Measurements from ENCODE around the gene FILIP1L.

The FILIP1L gene

GRCh38 chr3:99910752-99911290 is 203.5 kb downstream of the FILIP1L start:
- no peak overlapping the region for H3K27ac Mint-ChIP-seq (ENCODE audit: low read depth)
- no peak for DNase-seq (ENCODE audit: low spot score in 2 of 2)
- no peaks in the 10 kb centered on the region for H3K9me3 Mint-ChIP-seq
- ATAC-seq (replicated peaks; ENCODE audit: extremely low read depth, poor library complexity, severe bottlenecking), result no peak
- H3K4me1 Mint-ChIP-seq, result no peaks in the 10 kb centered on the region
- H3K27me3 Mint-ChIP-seq, result no peaks in the 10 kb centered on the region
- H3K4me3 Mint-ChIP-seq, result no peak overlapping the region
- no peaks in the 10 kb centered on the region for H3K36me3 Mint-ChIP-seq (ENCODE audit: insufficient read depth)

GRCh38 chr3:99909714-99910495 is 204.4 kb downstream of the FILIP1L start:
- no peaks in the 10 kb centered on the region for H3K27me3 Mint-ChIP-seq
- no peak for DNase-seq (ENCODE audit: low spot score in 2 of 2)
- no peaks in the 10 kb centered on the region for H3K4me1 Mint-ChIP-seq
- no peak overlapping the region for H3K27ac Mint-ChIP-seq (ENCODE audit: low read depth)
- no peaks in the 10 kb centered on the region for H3K36me3 Mint-ChIP-seq (ENCODE audit: insufficient read depth)
- no peak for ATAC-seq (replicated peaks; ENCODE audit: extremely low read depth, poor library complexity, severe bottlenecking)
- H3K4me3 Mint-ChIP-seq, result no peak overlapping the region
- H3K9me3 Mint-ChIP-seq, result no peaks in the 10 kb centered on the region

GRCh38 chr3:99907959-99908544 is 206.2 kb downstream of the FILIP1L start:
- no peaks in the 10 kb centered on the region for H3K36me3 Mint-ChIP-seq (ENCODE audit: insufficient read depth)
- DNase-seq (ENCODE audit: low spot score in 2 of 2) (no peak), ATAC-seq (replicated peaks; ENCODE audit: extremely low read depth, poor library complexity, severe bottlenecking) (no peak)
- H3K9me3 Mint-ChIP-seq, result no peaks in the 10 kb centered on the region
- no peak overlapping the region for H3K4me3 Mint-ChIP-seq
- H3K27ac Mint-ChIP-seq (ENCODE audit: low read depth), result no peak overlapping the region
- no peaks in the 10 kb centered on the region for H3K27me3 Mint-ChIP-seq
- H3K4me1 Mint-ChIP-seq, result no peaks in the 10 kb centered on the region

- Mint-ChIP-seq H3K9me3 (no peaks in the 10 kb centered on the region), H3K4me3 (no peak overlapping the region), H3K27ac (ENCODE audit: low read depth) (no peak overlapping the region), H3K27me3 (no peaks in the 10 kb centered on the region), H3K36me3 (ENCODE audit: insufficient read depth) (no peaks in the 10 kb centered on the region), H3K4me1 (no peaks in the 10 kb centered on the region)
- ATAC-seq (replicated peaks; ENCODE audit: extremely low read depth, poor library complexity, severe bottlenecking) (no peak), DNase-seq (ENCODE audit: low spot score in 2 of 2) (no peak)
Measured at GRCh38 chr3:99903869-99904268, 210.4 kb downstream of the FILIP1L start.

GRCh38 chr3:99902091-99902490 is 212.2 kb downstream of the FILIP1L start:
- H3K27me3 Mint-ChIP-seq, result no peaks in the 10 kb centered on the region
- ATAC-seq (replicated peaks; ENCODE audit: extremely low read depth, poor library complexity, severe bottlenecking), result no peak
- H3K27ac Mint-ChIP-seq (ENCODE audit: low read depth), result no peak overlapping the region
- H3K4me1 Mint-ChIP-seq, result no peaks in the 10 kb centered on the region
- no peaks in the 10 kb centered on the region for H3K9me3 Mint-ChIP-seq
- no peak for DNase-seq (ENCODE audit: low spot score in 2 of 2)
- no peaks in the 10 kb centered on the region for H3K36me3 Mint-ChIP-seq (ENCODE audit: insufficient read depth)
- no peak overlapping the region for H3K4me3 Mint-ChIP-seq

- no peak for DNase-seq (ENCODE audit: low spot score in 2 of 2)
- Mint-ChIP-seq H3K4me3 (no peak overlapping the region), H3K4me1 (no peaks in the 10 kb centered on the region), H3K36me3 (ENCODE audit: insufficient read depth) (no peaks in the 10 kb centered on the region), H3K27ac (ENCODE audit: low read depth) (no peak overlapping the region), H3K27me3 (no peaks in the 10 kb centered on the region), H3K9me3 (no peaks in the 10 kb centered on the region)
- ATAC-seq (replicated peaks; ENCODE audit: extremely low read depth, poor library complexity, severe bottlenecking), result no peak
Measured at GRCh38 chr3:99901200-99901926, 212.9 kb downstream of the FILIP1L start.

- Mint-ChIP-seq H3K4me1 (no peaks in the 10 kb centered on the region), H3K27ac (ENCODE audit: low read depth) (no peak overlapping the region), H3K9me3 (no peaks in the 10 kb centered on the region), H3K27me3 (no peaks in the 10 kb centered on the region), H3K4me3 (no peak overlapping the region), H3K36me3 (ENCODE audit: insufficient read depth) (no peaks in the 10 kb centered on the region)
- DNase-seq (ENCODE audit: low spot score in 2 of 2), result no peak
- no peak for ATAC-seq (replicated peaks; ENCODE audit: extremely low read depth, poor library complexity, severe bottlenecking)
Measured at GRCh38 chr3:99900248-99900647, 214.1 kb downstream of the FILIP1L start.

- ATAC-seq (replicated peaks; ENCODE audit: extremely low read depth, poor library complexity, severe bottlenecking), result no peak
Measured at GRCh38 chr3:99899603-99900002, 214.7 kb downstream of the FILIP1L start.

GRCh38 chr3:99896482-99896881 is 217.8 kb downstream of the FILIP1L start:
- Mint-ChIP-seq H3K9me3 (no peaks in the 10 kb centered on the region), H3K27ac (ENCODE audit: low read depth) (no peak overlapping the region)
- no peak for ATAC-seq (replicated peaks; ENCODE audit: extremely low read depth, poor library complexity, severe bottlenecking)

More at GRCh38 chr3:99899603-99900002, 214.7 kb downstream of the FILIP1L start:
- Mint-ChIP-seq H3K27me3 (no peaks in the 10 kb centered on the region), H3K27ac (ENCODE audit: low read depth) (no peak overlapping the region), H3K36me3 (ENCODE audit: insufficient read depth) (no peaks in the 10 kb centered on the region), H3K9me3 (no peaks in the 10 kb centered on the region), H3K4me1 (no peaks in the 10 kb centered on the region), H3K4me3 (no peak overlapping the region)
- DNase-seq (ENCODE audit: low spot score in 2 of 2), result no peak

GRCh38 chr3:99895703-99896441 is 218.4 kb downstream of the FILIP1L start:
- peak; percentile 32 for ATAC-seq (replicated peaks; ENCODE audit: extremely low read depth, poor library complexity, severe bottlenecking)
- Mint-ChIP-seq H3K27ac (ENCODE audit: low read depth) (no peak overlapping the region), H3K9me3 (no peaks in the 10 kb centered on the region), H3K36me3 (ENCODE audit: insufficient read depth) (no peaks in the 10 kb centered on the region), H3K4me3 (no peak overlapping the region), H3K27me3 (no peaks in the 10 kb centered on the region), H3K4me1 (peaks cover 5% of the 10 kb centered on the region)
- DNase-seq (ENCODE audit: low spot score in 2 of 2), result no peak

More at GRCh38 chr3:99896482-99896881, 217.8 kb downstream of the FILIP1L start:
- Mint-ChIP-seq H3K4me3 (no peak overlapping the region), H3K27me3 (no peaks in the 10 kb centered on the region), H3K4me1 (peaks cover 5% of the 10 kb centered on the region), H3K36me3 (ENCODE audit: insufficient read depth) (no peaks in the 10 kb centered on the region)
- no peak for DNase-seq (ENCODE audit: low spot score in 2 of 2)

- no peak for ATAC-seq (replicated peaks; ENCODE audit: extremely low read depth, poor library complexity, severe bottlenecking)
- Mint-ChIP-seq H3K9me3 (no peaks in the 10 kb centered on the region), H3K4me1 (peaks cover 5% of the 10 kb centered on the region), H3K4me3 (no peak overlapping the region), H3K27ac (ENCODE audit: low read depth) (no peak overlapping the region), H3K36me3 (ENCODE audit: insufficient read depth) (no peaks in the 10 kb centered on the region), H3K27me3 (no peaks in the 10 kb centered on the region)
- no peak for DNase-seq (ENCODE audit: low spot score in 2 of 2)
Measured at GRCh38 chr3:99895131-99895696, 219.1 kb downstream of the FILIP1L start.

GRCh38 chr3:99892332-99892731 is 222.0 kb downstream of the FILIP1L start:
- no peak for ATAC-seq (replicated peaks; ENCODE audit: extremely low read depth, poor library complexity, severe bottlenecking)
- DNase-seq (ENCODE audit: low spot score in 2 of 2), result no peak
- no peak overlapping the region for H3K27ac Mint-ChIP-seq (ENCODE audit: low read depth)
- peaks cover 5% of the 10 kb centered on the region for H3K4me1 Mint-ChIP-seq
- no peaks in the 10 kb centered on the region for H3K27me3 Mint-ChIP-seq
- no peaks in the 10 kb centered on the region for H3K36me3 Mint-ChIP-seq (ENCODE audit: insufficient read depth)
- H3K4me3 Mint-ChIP-seq, result no peak overlapping the region
- H3K9me3 Mint-ChIP-seq, result no peaks in the 10 kb centered on the region
